ENCODE results near the gene CHAD.

The CHAD gene

DNA sequence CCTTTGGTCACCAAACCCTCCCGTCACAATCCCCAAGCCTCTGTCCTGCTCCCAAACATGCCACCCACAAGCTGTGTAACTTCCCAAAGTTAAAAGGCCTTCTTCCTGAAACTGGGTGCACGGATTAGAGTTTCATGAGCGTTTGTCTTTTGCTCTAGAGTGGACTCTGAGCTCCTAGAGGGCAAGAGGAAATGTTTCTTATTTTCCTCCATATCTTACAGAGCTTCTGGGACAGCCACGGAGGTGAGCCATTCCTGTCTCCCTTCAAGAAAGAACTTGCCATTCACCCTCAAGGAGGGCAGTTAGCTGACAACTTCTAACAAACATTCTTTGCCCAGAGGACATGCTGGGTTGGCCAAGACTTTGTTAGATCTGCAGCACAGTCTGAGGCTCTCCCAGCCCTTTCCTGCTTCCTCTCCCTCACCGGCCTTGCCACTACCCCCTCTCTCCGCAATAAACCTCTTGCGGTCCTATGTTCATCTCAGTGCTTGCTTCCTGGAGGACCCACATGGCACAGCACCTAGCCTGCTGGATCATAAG, 37.0 kb upstream of the CHAD start:
- H4K8ac ChIP-seq (ENCODE audit: low read depth, low read length) = no peak overlapping the region
- H3K79me1 ChIP-seq (ENCODE audit: low read length) = no peaks in the 10 kb centered on the region
- no peaks in the 10 kb centered on the region for H3K79me2 ChIP-seq (ENCODE audit: control insufficient read depth, insufficient read depth, low read length)
- no peak for DNase-seq
- H3K4me3 ChIP-seq (ENCODE audit: low read length) = no peak overlapping the region
- H2BK15ac ChIP-seq (replicated peaks; ENCODE audit: low read depth) = no peak overlapping the region
- H2BK120ac ChIP-seq (ENCODE audit: low read depth, low read length) = no peak overlapping the region
- H3K27me3 ChIP-seq (ENCODE audit: insufficient read depth, low read length, poor library complexity) = no peaks in the 10 kb centered on the region
- no peak overlapping the region for H2BK5ac ChIP-seq (ENCODE audit: low read length)
- no peak overlapping the region for H3K23ac ChIP-seq (ENCODE audit: low read length)
- H2AK5ac ChIP-seq (ENCODE audit: low read length) = no peak overlapping the region
- H3K4ac ChIP-seq (ENCODE audit: low read depth, low read length) = no peak overlapping the region
- no peak overlapping the region for H3K9ac ChIP-seq (ENCODE audit: low read length)
- H4K5ac ChIP-seq (ENCODE audit: low read length) = no peak overlapping the region
- H3K56ac ChIP-seq (ENCODE audit: low read length) = no peak overlapping the region
- no peak overlapping the region for H3K18ac ChIP-seq (ENCODE audit: low read length)
- no peak overlapping the region for H3K27ac ChIP-seq (ENCODE audit: low read depth, low read length)
- H3K4me2 ChIP-seq (ENCODE audit: low read length) = no peak overlapping the region
- no CpG with 5 or more reads among the region's 7 CpGs for WGBS (ENCODE audit: extremely low coverage, insufficient coverage, low lambda C conversion rate)
- H3K36me3 ChIP-seq (ENCODE audit: control insufficient read depth, insufficient read depth, low read length) = no peaks in the 10 kb centered on the region
- H3K4me1 ChIP-seq (ENCODE audit: control insufficient read depth, low read depth, low read length) = peaks cover 3% of the 10 kb centered on the region

DNA sequence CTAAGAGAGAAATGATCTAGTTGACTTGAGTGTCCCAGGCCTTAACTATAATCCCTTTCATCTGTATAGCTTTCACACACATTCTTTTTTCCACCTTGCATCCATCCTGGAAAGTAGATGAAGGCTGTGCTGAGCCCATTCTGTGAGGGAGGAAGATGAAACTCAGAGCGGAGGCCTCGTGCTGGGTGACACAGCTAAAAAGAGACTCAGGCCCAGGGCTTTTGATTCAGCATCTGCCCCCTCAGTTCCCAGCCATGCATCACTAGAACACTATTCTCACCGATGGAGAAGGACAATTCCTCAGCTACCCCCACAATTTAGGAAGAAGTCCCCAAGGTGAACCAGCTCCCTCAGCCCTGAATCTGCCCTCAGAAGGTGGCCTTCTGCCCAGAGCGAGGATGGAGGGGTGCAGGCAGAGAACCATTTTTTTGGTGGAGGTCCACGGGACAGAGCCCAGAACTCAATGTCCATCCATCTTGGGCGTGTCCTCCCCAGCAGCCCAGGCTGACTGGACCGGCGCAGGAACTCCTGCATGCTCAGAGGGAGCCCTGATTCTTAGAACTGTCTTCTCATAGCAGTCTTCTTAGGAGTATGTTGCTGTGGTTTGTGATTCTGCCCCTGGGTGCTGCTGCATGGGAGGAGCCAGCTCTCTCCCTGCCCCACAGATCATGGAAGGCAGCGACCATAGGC, 33.8 kb upstream of the CHAD start:
- H3K79me2 ChIP-seq (ENCODE audit: control insufficient read depth, insufficient read depth, low read length) = no peaks in the 10 kb centered on the region
- DNase-seq = no peak
- H4K5ac ChIP-seq (ENCODE audit: low read length) = no peak overlapping the region
- no peak overlapping the region for H3K23ac ChIP-seq (ENCODE audit: low read length)
- H3K27me3 ChIP-seq (ENCODE audit: insufficient read depth, low read length, poor library complexity) = no peaks in the 10 kb centered on the region
- H3K9ac ChIP-seq (ENCODE audit: low read length) = no peak overlapping the region
- H3K79me1 ChIP-seq (ENCODE audit: low read length) = no peaks in the 10 kb centered on the region
- no peak overlapping the region for H3K18ac ChIP-seq (ENCODE audit: low read length)
- no peak overlapping the region for H2BK5ac ChIP-seq (ENCODE audit: low read length)
- H2BK15ac ChIP-seq (replicated peaks; ENCODE audit: low read depth) = no peak overlapping the region
- no peak overlapping the region for H3K56ac ChIP-seq (ENCODE audit: low read length)
- H4K8ac ChIP-seq (ENCODE audit: low read depth, low read length) = no peak overlapping the region
- no peak overlapping the region for H3K4me3 ChIP-seq (ENCODE audit: low read length)
- no CpG with 5 or more reads among the region's 9 CpGs for WGBS (ENCODE audit: extremely low coverage, insufficient coverage, low lambda C conversion rate)
- H3K4me1 ChIP-seq (ENCODE audit: control insufficient read depth, low read depth, low read length) = no peaks in the 10 kb centered on the region
- H2AK5ac ChIP-seq (ENCODE audit: low read length) = no peak overlapping the region
- no peak overlapping the region for H3K27ac ChIP-seq (ENCODE audit: low read depth, low read length)
- no peak overlapping the region for H2BK120ac ChIP-seq (ENCODE audit: low read depth, low read length)
- no peak overlapping the region for H3K4ac ChIP-seq (ENCODE audit: low read depth, low read length)
- no peak overlapping the region for H3K4me2 ChIP-seq (ENCODE audit: low read length)
- no peaks in the 10 kb centered on the region for H3K36me3 ChIP-seq (ENCODE audit: control insufficient read depth, insufficient read depth, low read length)

DNA sequence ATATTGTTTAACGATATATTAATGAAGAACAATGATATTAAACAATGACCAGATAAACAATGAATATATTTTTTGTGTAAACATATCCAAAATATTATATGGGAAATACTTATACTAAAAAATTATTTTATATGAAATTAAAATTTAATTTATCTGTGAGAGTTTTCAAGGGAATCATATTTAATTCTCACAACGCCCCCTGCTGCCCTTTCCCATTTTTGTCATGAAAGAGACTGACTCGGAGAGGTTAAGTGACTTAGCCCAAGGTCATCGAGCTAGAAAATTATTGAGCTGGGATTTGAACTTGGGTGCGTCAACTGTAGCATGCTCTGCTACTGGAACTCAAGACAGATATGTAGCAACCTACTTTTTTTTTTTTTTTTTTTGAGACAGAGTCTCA, 32.4 kb upstream of the CHAD start:
- peak; percentile 35 for DNase-seq
- H2AK5ac ChIP-seq (ENCODE audit: low read length) = no peak overlapping the region
- H3K79me1 ChIP-seq (ENCODE audit: low read length) = no peaks in the 10 kb centered on the region
- H3K4me3 ChIP-seq (ENCODE audit: low read length) = no peak overlapping the region
- WGBS (ENCODE audit: extremely low coverage, insufficient coverage, low lambda C conversion rate) = 100% methylated on average over 1 of the region's 5 CpGs
- H4K5ac ChIP-seq (ENCODE audit: low read length) = no peak overlapping the region
- H3K56ac ChIP-seq (ENCODE audit: low read length) = no peak overlapping the region
- H3K23ac ChIP-seq (ENCODE audit: low read length) = no peak overlapping the region
- H2BK15ac ChIP-seq (replicated peaks; ENCODE audit: low read depth) = no peak overlapping the region
- H3K4me2 ChIP-seq (ENCODE audit: low read length) = no peak overlapping the region
- no peak overlapping the region for H3K18ac ChIP-seq (ENCODE audit: low read length)
- H4K8ac ChIP-seq (ENCODE audit: low read depth, low read length) = no peak overlapping the region
- no peak overlapping the region for H3K4ac ChIP-seq (ENCODE audit: low read depth, low read length)
- H3K36me3 ChIP-seq (ENCODE audit: control insufficient read depth, insufficient read depth, low read length) = no peaks in the 10 kb centered on the region
- no peak overlapping the region for H3K9ac ChIP-seq (ENCODE audit: low read length)
- no peak overlapping the region for H2BK5ac ChIP-seq (ENCODE audit: low read length)
- no peaks in the 10 kb centered on the region for H3K4me1 ChIP-seq (ENCODE audit: control insufficient read depth, low read depth, low read length)
- no peak overlapping the region for H2BK120ac ChIP-seq (ENCODE audit: low read depth, low read length)
- no peak overlapping the region for H3K27ac ChIP-seq (ENCODE audit: low read depth, low read length)
- H3K27me3 ChIP-seq (ENCODE audit: insufficient read depth, low read length, poor library complexity) = no peaks in the 10 kb centered on the region
- H3K79me2 ChIP-seq (ENCODE audit: control insufficient read depth, insufficient read depth, low read length) = no peaks in the 10 kb centered on the region

DNA sequence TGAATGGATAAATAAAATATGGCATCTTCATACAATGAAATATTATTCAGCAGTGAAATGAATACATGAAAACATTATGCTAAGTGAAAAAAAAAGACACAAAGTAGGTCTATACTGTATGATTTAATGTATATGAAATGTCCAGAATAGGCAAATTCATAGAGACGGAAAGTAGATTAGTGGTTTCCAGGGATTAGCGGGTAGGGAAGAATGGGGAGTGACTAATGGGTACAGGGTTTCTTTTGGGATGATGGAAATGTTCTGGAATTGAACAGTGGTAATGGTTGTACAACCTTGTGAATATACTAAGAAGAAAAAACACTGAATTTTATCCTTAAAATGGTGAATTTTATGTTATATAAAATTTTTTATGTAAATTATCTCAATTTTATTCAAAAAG, 31.0 kb upstream of the CHAD start:
- WGBS (ENCODE audit: extremely low coverage, insufficient coverage, low lambda C conversion rate) = no CpG with 5 or more reads among the region's 2 CpGs
- Histone ChIP-seq H3K56ac (ENCODE audit: low read length) (no peak overlapping the region), H3K18ac (ENCODE audit: low read length) (no peak overlapping the region), H2AK5ac (ENCODE audit: low read length) (no peak overlapping the region), H3K79me1 (ENCODE audit: low read length) (no peaks in the 10 kb centered on the region), H3K4me2 (ENCODE audit: low read length) (no peak overlapping the region), H3K4me1 (ENCODE audit: control insufficient read depth, low read depth, low read length) (no peaks in the 10 kb centered on the region), H3K36me3 (ENCODE audit: control insufficient read depth, insufficient read depth, low read length) (no peaks in the 10 kb centered on the region), H2BK120ac (ENCODE audit: low read depth, low read length) (no peak overlapping the region), H4K8ac (ENCODE audit: low read depth, low read length) (no peak overlapping the region), H4K5ac (ENCODE audit: low read length) (no peak overlapping the region), H3K9ac (ENCODE audit: low read length) (no peak overlapping the region), H2BK5ac (ENCODE audit: low read length) (no peak overlapping the region), H3K23ac (ENCODE audit: low read length) (no peak overlapping the region), H2BK15ac (replicated peaks; ENCODE audit: low read depth) (no peak overlapping the region), H3K27me3 (ENCODE audit: insufficient read depth, low read length, poor library complexity) (no peaks in the 10 kb centered on the region), H3K4me3 (ENCODE audit: low read length) (no peak overlapping the region), H3K79me2 (ENCODE audit: control insufficient read depth, insufficient read depth, low read length) (no peaks in the 10 kb centered on the region), H3K4ac (ENCODE audit: low read depth, low read length) (no peak overlapping the region), H3K27ac (ENCODE audit: low read depth, low read length) (no peak overlapping the region)
- DNase-seq = no peak

DNA sequence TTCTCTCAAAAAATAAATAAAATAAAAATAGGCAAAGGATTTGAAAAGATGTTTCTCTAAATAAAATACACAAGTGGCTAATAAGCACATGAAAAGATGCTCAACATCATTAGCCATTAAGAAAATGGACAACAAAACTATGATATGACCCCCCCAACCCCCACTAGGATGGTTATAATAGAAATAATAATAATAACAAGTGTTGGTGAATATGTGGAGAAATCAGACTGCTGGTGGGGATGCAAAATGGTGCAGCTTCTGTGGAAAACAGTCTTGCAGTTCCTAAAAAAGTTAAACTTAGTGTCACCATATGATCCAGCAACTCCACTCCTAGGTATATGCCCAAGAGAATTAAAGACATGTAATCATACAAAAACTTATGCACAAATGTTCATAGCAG, 30.6 kb upstream of the CHAD start:
- no peak overlapping the region for H3K4me2 ChIP-seq (ENCODE audit: low read length)
- DNase-seq = no peak
- H3K18ac ChIP-seq (ENCODE audit: low read length) = no peak overlapping the region
- no peaks in the 10 kb centered on the region for H3K79me1 ChIP-seq (ENCODE audit: low read length)
- H4K8ac ChIP-seq (ENCODE audit: low read depth, low read length) = no peak overlapping the region
- H2BK5ac ChIP-seq (ENCODE audit: low read length) = no peak overlapping the region
- H3K79me2 ChIP-seq (ENCODE audit: control insufficient read depth, insufficient read depth, low read length) = no peaks in the 10 kb centered on the region
- H3K27me3 ChIP-seq (ENCODE audit: insufficient read depth, low read length, poor library complexity) = no peaks in the 10 kb centered on the region
- H2BK120ac ChIP-seq (ENCODE audit: low read depth, low read length) = no peak overlapping the region
- no peaks in the 10 kb centered on the region for H3K4me1 ChIP-seq (ENCODE audit: control insufficient read depth, low read depth, low read length)
- H2BK15ac ChIP-seq (replicated peaks; ENCODE audit: low read depth) = no peak overlapping the region
- no peak overlapping the region for H3K56ac ChIP-seq (ENCODE audit: low read length)
- no peak overlapping the region for H3K9ac ChIP-seq (ENCODE audit: low read length)
- H3K4me3 ChIP-seq (ENCODE audit: low read length) = no peak overlapping the region
- no peak overlapping the region for H3K23ac ChIP-seq (ENCODE audit: low read length)
- H3K4ac ChIP-seq (ENCODE audit: low read depth, low read length) = no peak overlapping the region
- H2AK5ac ChIP-seq (ENCODE audit: low read length) = no peak overlapping the region
- H3K36me3 ChIP-seq (ENCODE audit: control insufficient read depth, insufficient read depth, low read length) = no peaks in the 10 kb centered on the region
- no peak overlapping the region for H3K27ac ChIP-seq (ENCODE audit: low read depth, low read length)
- H4K5ac ChIP-seq (ENCODE audit: low read length) = no peak overlapping the region

Data from mesendoderm (in vitro differentiated cells).